HG03469 (cell line): ENCODE data around the gene ARFGAP3.

Source experiments
- ATAC-seq: cut with Tn5 transposase; IDR thresholded peaks from one replicate; pipeline ENCODE4 v1.9.1; 2021; ENCODE audit warnings: mild to moderate bottlenecking, moderate library complexity, moderate number of reproducible peaks; ENCODE audit not compliant: unreplicated experiment

The ARFGAP3 gene

GRCh38 chr22:42884616-42885375 lies 27.7 kb upstream of the ARFGAP3 start:
- ATAC-seq: no peak

GRCh38 chr22:42883970-42884369 lies 26.9 kb upstream of the ARFGAP3 start:
- no peak for ATAC-seq

DNA sequence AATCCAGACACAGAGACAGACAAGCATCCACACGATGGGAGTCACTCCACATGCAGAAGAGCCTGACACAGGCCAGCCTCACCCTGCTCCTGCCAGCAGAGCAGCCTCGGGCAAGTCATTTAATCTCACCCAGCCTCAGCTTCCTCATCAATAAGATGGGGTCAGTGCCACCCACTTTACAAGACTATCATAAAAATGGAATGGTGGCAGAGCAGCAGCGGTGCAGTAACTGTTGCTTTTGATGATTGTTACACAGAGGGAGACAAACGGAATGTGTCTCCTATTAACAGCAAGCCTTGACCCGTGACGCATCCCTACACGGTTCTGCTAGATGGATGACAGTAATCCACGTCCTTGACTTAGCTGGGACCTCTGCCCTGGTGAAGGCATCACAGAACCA lies 26.0 kb upstream of the ARFGAP3 start:
- ATAC-seq: no peak

- ATAC-seq: no peak
Observed at GRCh38 chr22:42881982-42882656, 25.0 kb upstream of the ARFGAP3 start.

DNA sequence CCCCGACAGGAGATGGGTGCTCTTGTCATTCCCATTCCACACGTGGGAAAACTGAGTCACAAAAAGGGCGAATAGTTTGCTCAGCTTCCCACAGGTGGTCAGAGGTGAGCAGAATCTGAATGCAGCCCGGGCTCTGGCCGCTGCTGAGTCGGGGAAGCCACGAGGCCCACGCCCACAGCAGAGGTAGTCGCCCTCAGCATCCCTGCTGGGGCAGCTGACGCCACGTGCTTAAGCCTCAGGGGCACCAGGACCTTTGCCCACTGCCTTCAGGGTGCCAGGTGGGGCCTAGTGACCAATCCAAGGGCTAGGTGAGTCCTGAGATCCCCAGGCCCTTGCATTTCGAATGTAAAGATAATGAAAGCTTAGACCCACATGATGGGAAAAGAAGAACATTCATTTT lies 24.2 kb upstream of the ARFGAP3 start:
- no peak for ATAC-seq

DNA sequence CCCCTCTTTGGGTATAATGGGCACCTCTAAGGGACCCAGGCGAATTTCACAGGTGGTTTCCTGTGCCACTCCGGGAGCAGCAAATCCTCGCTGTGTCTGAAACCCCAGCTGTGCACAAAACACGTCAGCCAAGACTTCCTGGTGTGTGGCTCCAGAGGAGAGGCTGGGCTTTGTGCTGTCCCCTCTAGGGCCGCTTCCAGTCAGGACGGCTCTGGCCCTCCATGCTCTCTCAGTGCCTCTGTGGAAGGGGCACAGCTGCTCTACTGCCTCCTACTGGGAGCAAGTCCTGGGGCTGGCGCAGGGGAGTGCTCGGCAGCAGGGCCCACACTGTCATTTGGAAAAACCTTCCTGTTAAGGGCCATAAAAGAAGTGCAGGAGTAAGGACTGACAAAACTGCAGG lies 23.7 kb upstream of the ARFGAP3 start:
- no peak for ATAC-seq

DNA sequence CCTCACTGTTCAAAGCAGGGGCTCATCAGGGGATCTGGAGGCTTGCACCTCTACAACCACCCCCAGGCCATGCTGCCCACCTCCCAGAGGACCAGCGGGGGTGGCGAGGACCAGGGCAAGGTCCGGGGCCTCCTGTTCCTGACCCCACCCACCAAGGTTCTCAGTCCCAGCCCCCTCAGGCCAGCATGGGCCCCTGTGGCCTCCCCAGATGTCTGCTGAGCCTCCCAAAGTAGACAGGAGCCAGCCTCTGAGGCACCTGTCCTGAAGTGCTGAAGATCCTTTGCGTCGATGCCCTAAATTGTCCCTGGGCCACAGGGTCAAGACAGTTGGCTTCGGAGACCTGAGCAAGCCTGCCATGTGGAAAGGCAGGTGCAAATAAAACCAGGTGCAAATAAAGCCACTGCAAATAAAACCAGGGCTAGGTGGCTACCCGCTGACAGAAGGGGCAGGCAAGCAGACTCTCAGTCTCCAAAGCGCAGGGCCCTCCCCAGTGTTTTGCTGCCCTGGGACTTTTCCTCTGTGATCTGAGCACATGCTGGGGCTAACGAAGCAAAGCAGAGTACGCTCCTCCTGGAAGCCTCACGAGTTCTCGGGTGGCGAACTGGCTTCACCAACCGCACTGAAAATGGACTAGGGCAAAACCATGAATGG lies 22.4 kb upstream of the ARFGAP3 start:
- no peak for ATAC-seq

DNA sequence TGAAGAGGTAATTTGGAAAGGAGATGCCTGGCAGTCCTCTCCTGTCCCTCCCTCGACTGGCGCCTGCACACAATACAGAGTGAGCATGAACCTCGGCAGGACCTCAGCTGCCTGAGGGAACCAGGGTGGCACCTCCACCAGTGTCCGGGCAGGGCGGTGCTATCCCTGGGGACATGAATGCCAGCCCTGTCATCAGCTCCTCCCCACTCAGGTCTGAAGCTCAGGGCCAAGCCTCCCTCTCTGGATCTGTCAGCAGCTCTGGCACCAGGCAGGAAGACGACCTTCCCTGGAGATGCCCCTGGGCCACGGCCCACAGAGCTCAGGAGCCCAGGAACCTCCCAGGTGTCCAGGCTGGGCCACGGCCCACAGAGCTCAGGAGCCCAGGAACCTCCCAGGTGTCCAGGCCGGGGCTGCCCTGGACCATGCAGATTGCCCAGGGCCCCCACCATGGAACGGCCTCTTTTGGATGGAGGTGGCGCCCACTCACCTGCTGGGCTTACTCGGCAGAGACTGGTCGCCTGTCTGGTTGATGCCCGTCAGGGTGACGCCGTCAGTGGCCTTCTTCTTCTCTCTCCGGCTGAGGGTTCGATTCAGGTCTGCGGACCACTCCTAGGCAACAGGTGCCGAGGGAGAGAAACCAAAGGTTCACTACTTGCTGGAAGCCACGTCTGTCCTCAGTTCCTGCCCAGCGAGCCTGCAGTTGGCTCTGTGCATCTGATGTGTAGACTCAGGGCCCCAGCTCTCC lies 21.7 kb upstream of the ARFGAP3 start:
- ATAC-seq: no peak

DNA sequence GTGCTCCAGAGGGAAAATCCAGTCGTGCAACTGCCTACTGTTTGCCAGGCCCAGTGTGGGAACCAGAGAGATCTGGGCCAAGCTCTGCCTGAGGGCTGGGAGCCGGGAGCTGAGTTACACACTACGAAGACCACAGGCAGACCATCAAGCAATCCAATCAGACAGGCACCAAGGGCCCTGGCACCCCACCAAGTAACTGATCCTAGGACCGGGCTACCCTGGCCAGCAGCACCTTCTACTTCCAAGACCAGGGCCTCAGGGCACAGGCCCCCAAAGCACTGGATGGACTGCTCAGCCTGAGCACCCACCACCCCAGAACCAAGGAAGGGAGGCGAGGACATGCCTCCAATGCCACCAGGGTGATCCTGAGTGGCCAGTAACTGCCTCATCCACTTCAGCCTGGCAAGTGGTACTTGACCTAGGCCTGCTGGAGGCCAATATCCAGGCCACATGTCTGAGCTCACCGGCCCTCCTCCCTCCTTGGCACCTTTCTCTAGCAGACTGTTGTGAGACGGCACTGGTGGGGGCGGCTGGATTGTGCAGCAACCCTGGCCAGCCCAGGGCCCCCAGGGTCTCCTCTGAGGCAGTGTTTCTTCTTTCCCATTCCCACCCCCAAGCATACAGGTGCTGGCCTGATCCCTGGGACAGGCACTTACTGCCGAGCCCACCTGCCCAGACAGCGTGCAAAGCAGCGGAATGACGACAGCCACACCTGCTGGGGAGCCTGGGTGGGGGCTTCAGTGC lies 20.7 kb upstream of the ARFGAP3 start:
- no peak for ATAC-seq

DNA sequence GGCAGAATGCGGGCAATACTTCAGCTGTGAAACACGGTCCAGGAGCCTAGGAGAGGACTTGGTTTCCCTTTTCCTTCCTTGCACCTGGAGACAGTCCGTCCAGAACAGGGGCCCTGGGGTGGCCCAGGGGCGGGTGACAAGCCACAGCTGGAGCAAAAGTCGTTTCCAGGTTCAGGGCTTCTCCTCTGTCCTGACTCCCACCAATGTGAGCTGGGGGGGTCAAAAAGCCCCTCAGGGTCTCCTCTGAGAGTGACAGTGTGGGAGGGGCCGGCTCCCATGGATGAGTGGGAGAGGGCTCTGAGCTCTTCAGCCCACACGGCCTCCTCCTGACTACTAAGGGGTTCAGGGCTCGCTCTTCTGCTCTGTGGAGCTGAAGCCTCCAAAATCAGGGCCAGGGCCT lies 20.1 kb upstream of the ARFGAP3 start:
- no peak for ATAC-seq

- no peak for ATAC-seq
Observed at GRCh38 chr22:42876041-42876440, 19.0 kb upstream of the ARFGAP3 start.

- ATAC-seq: no peak
Observed at GRCh38 chr22:42874010-42874409, 16.9 kb upstream of the ARFGAP3 start.

GRCh38 chr22:42873356-42873755 lies 16.3 kb upstream of the ARFGAP3 start:
- ATAC-seq: no peak

DNA sequence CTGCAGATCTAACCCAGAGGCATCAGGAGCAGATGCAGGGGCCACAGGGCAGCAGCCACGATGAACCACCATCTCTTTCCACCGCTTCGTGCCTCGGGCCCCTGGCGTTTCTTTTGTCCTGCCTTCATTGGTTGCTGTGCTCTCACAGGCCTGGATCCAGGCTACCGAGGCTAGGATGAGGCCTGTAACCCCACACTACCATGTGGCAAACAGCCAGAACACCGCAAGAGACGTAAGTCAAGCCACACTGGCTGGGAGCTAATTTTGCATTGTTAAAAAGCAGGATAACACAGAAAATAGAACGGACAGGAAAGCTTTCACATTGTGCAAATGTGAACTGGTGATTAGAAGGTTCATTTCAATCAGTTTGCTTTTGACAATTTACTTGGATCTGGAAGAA lies 15.7 kb upstream of the ARFGAP3 start:
- no peak for ATAC-seq

GRCh38 chr22:42871146-42872050 lies 14.3 kb upstream of the ARFGAP3 start:
- ATAC-seq: no peak

DNA sequence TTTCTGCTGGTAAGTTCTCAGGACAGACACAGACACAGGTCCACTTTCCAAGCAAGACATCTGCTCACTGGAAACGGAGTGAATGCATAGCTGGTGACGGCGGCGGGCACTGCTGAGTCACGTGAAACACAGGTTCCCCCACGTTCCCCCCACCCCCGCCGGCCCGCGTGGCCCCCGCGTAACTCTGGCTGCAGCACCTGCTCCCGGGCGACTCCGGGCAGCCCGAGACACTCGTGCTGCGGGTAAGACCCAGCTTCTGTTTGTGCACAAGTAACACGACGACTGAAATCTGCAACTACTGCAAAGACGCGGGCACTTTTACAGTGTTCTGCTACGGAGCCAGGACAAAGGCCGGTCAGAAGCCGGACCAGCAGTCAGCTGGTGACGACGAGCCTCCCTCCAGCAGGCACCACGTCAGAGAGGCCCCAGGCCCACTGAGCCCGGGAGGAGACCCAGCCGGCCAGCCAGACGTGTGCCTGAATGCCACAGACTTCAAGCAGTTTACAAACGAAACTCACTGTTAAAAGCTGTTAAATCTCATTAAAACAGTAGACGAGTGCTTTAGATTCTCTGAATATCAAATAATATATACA lies 12.9 kb upstream of the ARFGAP3 start:
- ATAC-seq: no peak

GRCh38 chr22:42869463-42869862 lies 12.4 kb upstream of the ARFGAP3 start:
- ATAC-seq: no peak

GRCh38 chr22:42868751-42869251 lies 11.7 kb upstream of the ARFGAP3 start:
- no peak for ATAC-seq

DNA sequence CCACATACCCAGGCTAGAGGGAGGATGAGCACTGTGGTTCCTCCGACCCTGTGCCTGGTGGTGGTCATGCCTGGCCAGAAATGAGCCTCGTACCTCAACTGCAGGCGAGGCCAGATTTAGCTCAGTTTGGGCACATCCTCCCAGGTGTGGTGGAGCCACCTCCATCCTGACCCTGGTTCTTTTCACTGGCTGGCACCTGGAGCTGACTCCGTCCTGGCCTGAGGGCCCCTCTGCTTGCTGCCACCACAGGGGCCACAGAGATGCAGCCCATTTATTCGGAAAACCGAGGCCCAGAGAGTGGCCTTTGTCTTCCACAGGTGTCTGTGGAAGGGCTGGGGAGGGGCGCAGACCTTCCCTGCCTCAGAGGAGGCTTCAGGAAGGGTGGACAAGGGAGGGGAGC lies 9.0 kb upstream of the ARFGAP3 start:
- ATAC-seq: no peak
